Measurements from ENCODE around the gene SLC6A19.

SLC6A19 gene

GRCh38 chr5:1190278-1190677, 11.1 kb upstream of the SLC6A19 start:
- in situ Hi-C loops (cut with HindIII; ENCODE audit: low sequenced_read_pairs): no loop called here

DNA sequence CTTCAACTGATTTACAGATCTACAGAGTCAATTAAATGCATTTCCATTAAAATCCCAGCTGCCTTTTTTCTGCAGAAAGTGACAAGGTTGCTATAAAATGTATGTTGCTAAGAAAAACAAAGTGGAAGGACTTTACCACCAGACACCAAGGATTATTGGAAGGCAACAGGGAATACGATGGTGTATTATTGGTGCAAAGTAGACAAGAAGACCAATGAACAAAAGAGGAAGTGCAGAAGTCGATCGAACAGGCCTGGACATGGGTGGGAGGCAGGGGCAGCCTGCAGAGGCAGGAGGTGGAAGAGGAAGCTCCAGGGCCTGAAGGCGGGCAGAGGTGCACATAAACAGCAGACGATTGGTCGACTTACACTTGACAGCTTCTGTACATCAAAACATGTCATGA, 10.6 kb upstream of the SLC6A19 start:
- in situ Hi-C loops (cut with HindIII; ENCODE audit: low sequenced_read_pairs): no loop called here

- in situ Hi-C loops (cut with HindIII; ENCODE audit: low sequenced_read_pairs): no loop called here
Observed at GRCh38 chr5:1192971-1193590, 8.3 kb upstream of the SLC6A19 start.

GRCh38 chr5:1193591-1193985, 7.8 kb upstream of the SLC6A19 start:
- in situ Hi-C loops (cut with HindIII; ENCODE audit: low sequenced_read_pairs): no loop called here

DNA sequence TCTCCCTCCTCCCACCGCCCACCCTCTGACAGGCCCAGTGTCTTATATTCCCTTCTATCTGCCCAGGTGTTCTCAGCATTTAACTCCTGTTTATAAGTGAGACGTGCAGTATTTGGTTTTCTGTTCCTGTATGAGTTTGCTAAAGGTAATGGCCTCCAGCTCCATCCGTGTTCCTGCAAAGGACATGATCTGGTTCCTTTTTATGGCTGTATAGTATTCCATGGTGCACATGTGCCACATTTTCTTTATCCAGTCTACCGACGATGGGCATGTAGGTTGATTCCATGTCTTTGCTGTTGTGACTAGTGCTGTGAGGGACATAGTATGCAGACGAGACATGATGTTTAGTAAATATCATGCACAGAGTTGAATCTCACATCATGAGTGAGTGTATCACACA, 7.0 kb upstream of the SLC6A19 start:
- in situ Hi-C loops (cut with HindIII; ENCODE audit: low sequenced_read_pairs): no loop called here

GRCh38 chr5:1195439-1195838, 6.0 kb upstream of the SLC6A19 start:
- in situ Hi-C loops (cut with HindIII; ENCODE audit: low sequenced_read_pairs): no loop called here

GRCh38 chr5:1195916-1196315, 5.5 kb upstream of the SLC6A19 start:
- in situ Hi-C loops (cut with HindIII; ENCODE audit: low sequenced_read_pairs): no loop called here

- in situ Hi-C loops (cut with HindIII; ENCODE audit: low sequenced_read_pairs): no loop called here
Observed at GRCh38 chr5:1196562-1196961, 4.8 kb upstream of the SLC6A19 start.

DNA sequence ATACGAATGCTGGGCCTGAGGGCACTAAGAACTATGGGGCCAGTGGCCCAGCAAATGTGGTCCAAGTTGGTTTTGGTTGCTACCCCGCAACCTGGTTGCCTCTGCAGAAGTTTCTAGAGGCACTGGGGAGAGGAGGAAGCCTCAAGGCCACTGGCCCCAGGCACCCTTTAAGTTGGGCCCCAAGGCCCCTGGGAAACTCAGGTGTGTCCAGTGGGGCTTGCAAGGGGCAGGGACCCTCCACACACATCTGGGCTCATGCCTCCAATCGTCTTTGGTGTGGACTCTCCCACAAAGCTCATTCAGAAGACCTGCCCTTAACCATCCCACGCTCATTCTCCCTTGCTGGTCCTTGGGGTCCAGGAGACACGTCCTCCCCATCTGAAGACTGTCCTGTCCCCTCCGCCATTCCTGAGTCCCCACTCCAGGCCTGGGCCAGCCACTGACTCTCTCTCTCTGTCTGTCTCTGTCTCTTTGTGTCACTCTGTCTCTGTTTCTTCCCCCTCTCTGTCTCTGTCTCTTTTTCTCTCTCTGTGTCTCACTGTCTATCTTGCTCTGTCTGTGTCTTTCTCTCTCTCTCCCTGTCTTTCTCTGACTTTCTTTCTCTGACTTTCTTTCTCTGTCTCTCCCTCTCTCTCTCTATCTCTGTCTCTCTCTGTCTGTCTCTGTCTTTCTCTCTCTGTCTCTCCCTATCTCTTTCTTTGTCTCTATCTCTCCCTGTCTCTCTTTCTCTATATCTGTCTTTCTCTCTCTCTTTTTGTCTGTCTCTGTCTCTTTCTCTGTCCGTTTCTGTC, 3.3 kb upstream of the SLC6A19 start:
- in situ Hi-C loops (cut with HindIII; ENCODE audit: low sequenced_read_pairs): no loop called here

GRCh38 chr5:1199340-1199648, 2.1 kb upstream of the SLC6A19 start:
- in situ Hi-C loops (cut with HindIII; ENCODE audit: low sequenced_read_pairs): no loop called here

DNA sequence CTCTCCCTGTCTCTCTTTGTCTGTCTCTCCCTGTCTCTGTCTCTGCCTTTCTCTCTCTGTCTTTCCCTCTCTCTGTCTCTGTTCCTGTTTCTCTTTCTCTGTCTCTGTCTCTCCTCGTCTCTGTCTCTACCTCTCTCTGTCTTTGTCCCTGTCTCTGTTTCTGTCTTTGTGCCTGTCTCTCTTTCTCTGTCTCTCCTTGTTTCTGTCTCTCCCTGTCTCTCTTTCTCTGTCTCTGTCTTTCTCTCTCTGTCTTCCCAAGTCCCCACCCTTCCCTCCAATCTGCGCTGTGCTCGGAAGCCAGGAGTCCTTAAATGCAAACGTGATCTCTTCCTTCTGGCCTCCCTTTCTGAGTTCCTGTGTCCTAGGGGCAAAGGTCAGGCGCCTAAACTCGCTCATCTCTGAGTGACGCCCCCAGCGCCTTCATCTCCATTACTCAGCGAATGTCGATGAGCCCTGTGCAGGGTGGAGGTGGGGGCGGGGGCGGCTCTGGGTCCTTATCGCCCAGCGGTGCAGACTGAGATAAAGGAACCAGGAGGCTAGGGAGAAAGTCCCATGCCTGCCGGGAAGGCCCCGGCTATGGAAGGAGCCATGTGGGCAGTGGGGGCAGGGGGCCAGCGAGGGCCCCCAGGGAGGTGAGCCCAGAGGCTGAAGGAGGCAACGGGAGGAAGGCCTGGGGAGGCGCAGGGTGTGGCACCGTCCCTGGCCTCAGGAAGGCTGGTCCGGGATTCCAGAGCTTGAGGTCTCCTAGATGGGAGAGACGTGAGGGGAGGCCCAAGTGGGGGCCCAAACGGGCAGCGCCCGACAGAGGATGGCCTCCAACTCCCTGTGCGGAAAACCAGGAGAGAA, 1.5 kb upstream of the SLC6A19 start:
- in situ Hi-C loops (cut with HindIII; ENCODE audit: low sequenced_read_pairs): loop anchor here (25.0 kb wide), 2 partner anchors 262 to 462 kb away; no protein-coding TSS in a partner anchor

- in situ Hi-C loops (cut with HindIII; ENCODE audit: low sequenced_read_pairs): loop anchor here (25.0 kb wide), 2 partner anchors 262 to 462 kb away; no protein-coding TSS in a partner anchor
Observed at GRCh38 chr5:1200495-1201326, 684 bp upstream of the SLC6A19 start.

GRCh38 chr5:1202026-1202797, 817 bp downstream of the SLC6A19 start:
- in situ Hi-C loops (cut with HindIII; ENCODE audit: low sequenced_read_pairs): loop anchor here (25.0 kb wide), 2 partner anchors 260 to 460 kb away; no protein-coding TSS in a partner anchor

DNA sequence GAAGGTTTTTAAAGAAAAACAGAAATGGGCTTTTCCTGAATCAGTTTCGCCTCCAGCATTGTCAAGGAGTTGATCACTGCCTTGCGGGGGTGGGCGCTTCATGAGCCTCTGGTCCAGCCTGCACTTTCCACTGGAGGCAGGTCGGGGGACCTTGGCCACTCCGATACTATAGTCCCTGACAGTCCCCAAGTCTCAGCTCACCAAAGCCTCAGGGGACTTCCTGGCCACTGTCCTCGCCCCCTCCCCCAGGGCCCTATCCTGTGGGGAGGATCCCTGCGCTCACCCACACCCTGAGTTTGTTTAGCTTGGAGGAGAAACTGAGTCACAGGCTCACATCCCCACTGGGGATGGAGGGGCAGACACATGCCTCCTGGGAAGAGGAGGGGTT, 1.4 kb downstream of the SLC6A19 start:
- in situ Hi-C loops (cut with HindIII; ENCODE audit: low sequenced_read_pairs): loop anchor here (25.0 kb wide), 2 partner anchors 260 to 460 kb away; no protein-coding TSS in a partner anchor

DNA sequence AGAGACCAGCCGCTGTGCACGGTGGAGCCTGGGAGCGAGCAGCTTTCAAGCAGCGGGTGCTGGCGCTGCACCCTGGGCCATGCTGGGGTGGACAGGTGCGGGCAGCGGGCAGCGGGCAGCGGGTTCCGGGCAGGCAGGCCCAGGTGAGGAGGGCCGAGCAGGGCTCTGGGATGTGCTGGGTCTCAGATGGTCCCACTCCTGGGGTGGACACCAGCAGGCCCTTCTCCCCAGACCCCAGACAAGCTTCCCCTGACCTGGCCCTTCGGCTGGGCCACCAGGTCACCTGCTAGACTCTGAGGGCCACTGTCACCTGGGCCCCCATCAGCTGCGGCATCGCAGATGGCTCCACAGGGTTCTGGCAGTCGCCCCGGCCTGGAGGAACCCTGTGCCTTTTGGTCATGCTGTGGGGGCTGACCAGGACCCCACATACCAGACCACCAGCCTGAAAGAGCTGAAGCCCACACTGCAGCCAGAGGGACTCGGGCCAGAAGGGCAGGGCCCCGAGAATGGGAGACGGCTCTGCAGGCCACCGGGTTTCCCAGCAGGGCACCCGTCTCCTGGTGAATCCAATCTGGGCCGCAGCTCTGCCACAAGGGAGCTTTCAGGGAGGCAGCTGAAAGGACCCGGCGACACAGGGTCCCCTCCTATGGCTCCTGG, 2.0 kb downstream of the SLC6A19 start:
- in situ Hi-C loops (cut with HindIII; ENCODE audit: low sequenced_read_pairs): loop anchor here (25.0 kb wide), 2 partner anchors 259 to 459 kb away; no protein-coding TSS in a partner anchor

GRCh38 chr5:1203968-1204692, 2.7 kb downstream of the SLC6A19 start:
- in situ Hi-C loops (cut with HindIII; ENCODE audit: low sequenced_read_pairs): loop anchor here (25.0 kb wide), 2 partner anchors 258 to 458 kb away; no protein-coding TSS in a partner anchor

DNA sequence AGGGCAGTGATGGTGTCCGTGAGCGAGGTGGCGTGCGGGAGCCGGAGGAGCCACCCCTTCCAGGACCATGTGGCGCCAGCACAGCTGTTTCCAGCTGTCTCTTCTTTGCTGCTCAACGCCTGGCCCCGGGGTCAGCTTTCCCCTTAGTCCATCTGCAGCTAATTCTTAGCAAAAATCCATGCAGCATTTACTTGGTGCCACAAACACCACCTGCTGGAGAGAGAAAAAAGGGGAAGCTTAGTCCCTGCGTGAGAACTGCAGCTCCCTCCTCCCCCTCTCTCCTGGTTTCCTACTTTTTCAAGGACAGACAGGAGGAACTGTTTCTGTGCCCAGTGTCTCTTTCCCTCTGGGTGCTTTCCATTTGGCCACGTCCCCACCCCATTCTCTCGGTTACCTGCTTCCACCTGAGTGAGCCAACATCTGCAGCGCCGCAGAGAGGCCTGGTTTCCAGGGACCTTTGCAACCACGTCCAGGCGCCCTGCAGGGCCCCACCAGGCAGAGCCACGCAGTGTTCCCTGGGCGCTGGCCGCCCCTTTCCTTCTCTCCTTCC, 3.4 kb downstream of the SLC6A19 start:
- in situ Hi-C loops (cut with HindIII; ENCODE audit: low sequenced_read_pairs): loop anchor here (25.0 kb wide), 2 partner anchors 258 to 458 kb away; no protein-coding TSS in a partner anchor

Data from DLD1 (cell line).